K562 (cell line): Measurements from ENCODE around the gene PTRH1. TPM values are rescaled to one million over a fixed set of nuclear protein-coding genes. Genes with fewer than 3 reads are reported as not detected.

Source experiments
- BRCA1 ChIP-seq, 2 experiments: fragments of 450-650 bp in 1 of 2; sonication (generic) in 1 of 2; formaldehyde crosslinking in 1 of 2; IDR thresholded peaks; 2 replicates each; pipeline versions ENCODE4 v1.5.0 to v1.6.1; 2017 to 2020; ENCODE audit warnings: mild to moderate bottlenecking in 1 of 2, missing genetic modification reagents in 1 of 2
- CHD4 ChIP-seq: fragments of 200-600 bp; sonication (generic); IDR thresholded peaks from 3 replicates; pipeline ENCODE4 v1.6.1; 2012; ENCODE audit warnings: low read depth, mild to moderate bottlenecking, mixed read lengths, low read length, inconsistent platforms; ENCODE audit not compliant: insufficient read depth, insufficient replicate concordance, poor library complexity, severe bottlenecking
- NELFE ChIP-seq: IDR thresholded peaks from 2 replicates; pipeline ENCODE4 v1.6.1; 2011; ENCODE audit warnings: mild to moderate bottlenecking; ENCODE audit not compliant: insufficient read depth, insufficient read length
- RAD51 ChIP-seq: fragments of 450-650 bp; IDR thresholded peaks from 2 replicates; pipeline ENCODE4 v1.7.1; 2016; ENCODE audit warnings: low read depth, mild to moderate bottlenecking, borderline replicate concordance
- ZC3H11A ChIP-seq: IDR thresholded peaks from 2 replicates; pipeline ENCODE4 v1.6.1; 2012; ENCODE audit warnings: low read depth, low read length, improper control_type of control experiment
- ZNF143 ChIP-seq: sonication (generic); formaldehyde crosslinking; IDR thresholded peaks from 2 replicates; pipeline ENCODE4 v1.9.0; 2022; ENCODE audit warnings: mild to moderate bottlenecking, missing genetic modification reagents
- ZNF76 ChIP-seq: fragments of 250-450 bp; sonication (Bioruptor Pico); IDR thresholded peaks from 2 replicates; pipeline ENCODE4 v1.4.0; 2020; ENCODE audit warnings: mild to moderate bottlenecking, moderate library complexity, borderline replicate concordance
- polyA plus RNA-seq, 8 experiments: library from polyadenylated mRNA; depleted of rRNA in 4 of 8; stranded (reverse) in 5 of 8; unstranded in 3 of 8; fragments of >200 nt; fragmentation: Nextera tagmentation in 2 of 8; fragmentation: Illumina TruSeq in 1 of 8; extraction: Ambion mirVana in 2 of 8; extraction: Trizol in 1 of 8; gene quantifications; 2 replicates each; pipeline versions ENCODE4 v1.2.1 to v1.2.3, GENCODE V29; 2011 to 2014; ENCODE audit warnings: inconsistent platforms in 1 of 8, missing spikeins in 1 of 8
- total RNA-seq, 7 experiments: library from RNA; depleted of rRNA in 6 of 7; stranded (reverse); fragments of >200 nt in 6 of 7; fragmentation: Illumina TruSeq in 2 of 7; extraction: Trizol in 2 of 7; gene quantifications; 2 replicates each; pipeline versions ENCODE4 v1.2.1 to v1.2.3, GENCODE V29; 2011 to 2021; ENCODE audit warnings: low replicate concordance in 1 of 7
- TF ChIP-seq, protein P1 (sequence below): fragments of 250-450 bp; sonication (Bioruptor Pico); IDR thresholded peaks from 2 replicates; pipeline ENCODE4 v1.4.0; 2020
- TF ChIP-seq, protein P2 (sequence below): sonication (generic); formaldehyde crosslinking; IDR thresholded peaks from 2 replicates; pipeline ENCODE4 v1.8.0; 2023; ENCODE audit warnings: mild to moderate bottlenecking, missing genetic modification reagents
- TF ChIP-seq, protein P3 (sequence below): fragments of 450-650 bp; IDR thresholded peaks from 2 replicates; pipeline ENCODE4 v1.6.1; 2018; ENCODE audit warnings: mild to moderate bottlenecking, low read depth; ENCODE audit not compliant: partially characterized antibody
- TF ChIP-seq, protein P4 (sequence below), 2 experiments: IDR thresholded peaks; 2 replicates each; pipeline ENCODE4 v1.6.1; 2011; ENCODE audit warnings: borderline replicate concordance in 1 of 2, control low read depth in 1 of 2, low read depth in 1 of 2, low read length in 1 of 2, mild to moderate bottlenecking in 1 of 2, mixed read lengths in 1 of 2, moderate library complexity in 1 of 2; ENCODE audit not compliant: insufficient read depth in 1 of 2, insufficient read length in 1 of 2, poor library complexity in 1 of 2, severe bottlenecking in 1 of 2; ENCODE audit errors: extremely low read depth in 1 of 2

Gene PTRH1
- total and polyA plus RNA-seq, 9 of the 15 experiments (the other 6 are each of a cell fraction or from before 2014, with no cell fraction given) = 0.63 to 43.1 (median 5.7) TPM

DNA sequence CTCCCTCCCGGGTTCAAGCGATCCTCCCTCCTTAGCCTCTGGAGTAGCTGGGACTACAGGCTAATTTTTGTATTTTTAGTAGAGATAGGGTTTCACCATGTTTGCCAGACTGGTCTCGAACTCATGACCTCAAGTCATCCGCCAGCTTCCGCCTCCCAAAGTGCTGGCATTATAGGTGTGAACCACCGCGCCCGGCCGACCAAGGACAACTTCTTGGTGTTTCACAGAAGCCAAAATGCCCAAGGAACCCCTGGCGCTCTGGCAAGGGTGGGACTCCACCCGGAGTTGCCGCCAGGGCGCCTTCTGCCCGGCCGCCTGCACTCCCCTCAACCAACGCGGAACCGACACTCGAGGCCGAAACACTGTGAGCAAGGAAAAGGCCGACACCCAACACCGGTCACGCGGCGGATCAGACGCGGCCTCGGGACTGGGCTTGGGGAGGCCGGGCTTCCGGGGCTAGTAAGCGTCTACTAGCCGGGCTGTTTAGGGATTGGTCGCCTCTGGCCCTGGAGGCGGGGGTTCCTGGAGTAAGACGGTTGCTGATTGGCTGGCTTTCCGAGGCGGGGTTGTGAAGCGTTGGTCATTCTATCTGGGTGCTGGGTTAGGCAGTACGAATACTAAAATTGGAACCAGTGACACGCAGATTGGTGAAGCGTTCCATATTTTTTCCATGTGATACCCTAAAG is 16.3 kb downstream of the PTRH1 start (continued):
- TF ChIP-seq, protein P1, sequence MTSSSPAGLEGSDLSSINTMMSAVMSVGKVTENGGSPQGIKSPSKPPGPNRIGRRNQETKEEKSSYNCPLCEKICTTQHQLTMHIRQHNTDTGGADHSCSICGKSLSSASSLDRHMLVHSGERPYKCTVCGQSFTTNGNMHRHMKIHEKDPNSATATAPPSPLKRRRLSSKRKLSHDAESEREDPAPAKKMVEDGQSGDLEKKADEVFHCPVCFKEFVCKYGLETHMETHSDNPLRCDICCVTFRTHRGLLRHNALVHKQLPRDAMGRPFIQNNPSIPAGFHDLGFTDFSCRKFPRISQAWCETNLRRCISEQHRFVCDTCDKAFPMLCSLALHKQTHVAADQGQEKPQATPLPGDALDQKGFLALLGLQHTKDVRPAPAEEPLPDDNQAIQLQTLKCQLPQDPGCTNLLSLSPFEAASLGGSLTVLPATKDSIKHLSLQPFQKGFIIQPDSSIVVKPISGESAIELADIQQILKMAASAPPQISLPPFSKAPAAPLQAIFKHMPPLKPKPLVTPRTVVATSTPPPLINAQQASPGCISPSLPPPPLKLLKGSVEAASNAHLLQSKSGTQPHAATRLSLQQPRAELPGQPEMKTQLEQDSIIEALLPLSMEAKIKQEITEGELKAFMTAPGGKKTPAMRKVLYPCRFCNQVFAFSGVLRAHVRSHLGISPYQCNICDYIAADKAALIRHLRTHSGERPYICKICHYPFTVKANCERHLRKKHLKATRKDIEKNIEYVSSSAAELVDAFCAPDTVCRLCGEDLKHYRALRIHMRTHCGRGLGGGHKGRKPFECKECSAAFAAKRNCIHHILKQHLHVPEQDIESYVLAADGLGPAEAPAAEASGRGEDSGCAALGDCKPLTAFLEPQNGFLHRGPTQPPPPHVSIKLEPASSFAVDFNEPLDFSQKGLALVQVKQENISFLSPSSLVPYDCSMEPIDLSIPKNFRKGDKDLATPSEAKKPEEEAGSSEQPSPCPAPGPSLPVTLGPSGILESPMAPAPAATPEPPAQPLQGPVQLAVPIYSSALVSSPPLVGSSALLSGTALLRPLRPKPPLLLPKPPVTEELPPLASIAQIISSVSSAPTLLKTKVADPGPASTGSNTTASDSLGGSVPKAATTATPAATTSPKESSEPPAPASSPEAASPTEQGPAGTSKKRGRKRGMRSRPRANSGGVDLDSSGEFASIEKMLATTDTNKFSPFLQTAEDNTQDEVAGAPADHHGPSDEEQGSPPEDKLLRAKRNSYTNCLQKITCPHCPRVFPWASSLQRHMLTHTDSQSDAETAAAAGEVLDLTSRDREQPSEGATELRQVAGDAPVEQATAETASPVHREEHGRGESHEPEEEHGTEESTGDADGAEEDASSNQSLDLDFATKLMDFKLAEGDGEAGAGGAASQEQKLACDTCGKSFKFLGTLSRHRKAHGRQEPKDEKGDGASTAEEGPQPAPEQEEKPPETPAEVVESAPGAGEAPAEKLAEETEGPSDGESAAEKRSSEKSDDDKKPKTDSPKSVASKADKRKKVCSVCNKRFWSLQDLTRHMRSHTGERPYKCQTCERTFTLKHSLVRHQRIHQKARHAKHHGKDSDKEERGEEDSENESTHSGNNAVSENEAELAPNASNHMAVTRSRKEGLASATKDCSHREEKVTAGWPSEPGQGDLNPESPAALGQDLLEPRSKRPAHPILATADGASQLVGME = peak; percentile 44; the same call in 1 of the 2 replicates
- no peak for TF ChIP-seq ZNF143
- TF ChIP-seq ZNF76 (CRISPR knock-in tag) = 0 out of 2 replicates have a peak, but pooled peaks have one; percentile 75
- TF ChIP-seq, protein P2, sequence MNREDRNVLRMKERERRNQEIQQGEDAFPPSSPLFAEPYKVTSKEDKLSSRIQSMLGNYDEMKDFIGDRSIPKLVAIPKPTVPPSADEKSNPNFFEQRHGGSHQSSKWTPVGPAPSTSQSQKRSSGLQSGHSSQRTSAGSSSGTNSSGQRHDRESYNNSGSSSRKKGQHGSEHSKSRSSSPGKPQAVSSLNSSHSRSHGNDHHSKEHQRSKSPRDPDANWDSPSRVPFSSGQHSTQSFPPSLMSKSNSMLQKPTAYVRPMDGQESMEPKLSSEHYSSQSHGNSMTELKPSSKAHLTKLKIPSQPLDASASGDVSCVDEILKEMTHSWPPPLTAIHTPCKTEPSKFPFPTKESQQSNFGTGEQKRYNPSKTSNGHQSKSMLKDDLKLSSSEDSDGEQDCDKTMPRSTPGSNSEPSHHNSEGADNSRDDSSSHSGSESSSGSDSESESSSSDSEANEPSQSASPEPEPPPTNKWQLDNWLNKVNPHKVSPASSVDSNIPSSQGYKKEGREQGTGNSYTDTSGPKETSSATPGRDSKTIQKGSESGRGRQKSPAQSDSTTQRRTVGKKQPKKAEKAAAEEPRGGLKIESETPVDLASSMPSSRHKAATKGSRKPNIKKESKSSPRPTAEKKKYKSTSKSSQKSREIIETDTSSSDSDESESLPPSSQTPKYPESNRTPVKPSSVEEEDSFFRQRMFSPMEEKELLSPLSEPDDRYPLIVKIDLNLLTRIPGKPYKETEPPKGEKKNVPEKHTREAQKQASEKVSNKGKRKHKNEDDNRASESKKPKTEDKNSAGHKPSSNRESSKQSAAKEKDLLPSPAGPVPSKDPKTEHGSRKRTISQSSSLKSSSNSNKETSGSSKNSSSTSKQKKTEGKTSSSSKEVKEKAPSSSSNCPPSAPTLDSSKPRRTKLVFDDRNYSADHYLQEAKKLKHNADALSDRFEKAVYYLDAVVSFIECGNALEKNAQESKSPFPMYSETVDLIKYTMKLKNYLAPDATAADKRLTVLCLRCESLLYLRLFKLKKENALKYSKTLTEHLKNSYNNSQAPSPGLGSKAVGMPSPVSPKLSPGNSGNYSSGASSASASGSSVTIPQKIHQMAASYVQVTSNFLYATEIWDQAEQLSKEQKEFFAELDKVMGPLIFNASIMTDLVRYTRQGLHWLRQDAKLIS (CRISPR knock-in tag) = peak; percentile 94
- TF ChIP-seq NELFE = no peak
- TF ChIP-seq, protein P3, sequence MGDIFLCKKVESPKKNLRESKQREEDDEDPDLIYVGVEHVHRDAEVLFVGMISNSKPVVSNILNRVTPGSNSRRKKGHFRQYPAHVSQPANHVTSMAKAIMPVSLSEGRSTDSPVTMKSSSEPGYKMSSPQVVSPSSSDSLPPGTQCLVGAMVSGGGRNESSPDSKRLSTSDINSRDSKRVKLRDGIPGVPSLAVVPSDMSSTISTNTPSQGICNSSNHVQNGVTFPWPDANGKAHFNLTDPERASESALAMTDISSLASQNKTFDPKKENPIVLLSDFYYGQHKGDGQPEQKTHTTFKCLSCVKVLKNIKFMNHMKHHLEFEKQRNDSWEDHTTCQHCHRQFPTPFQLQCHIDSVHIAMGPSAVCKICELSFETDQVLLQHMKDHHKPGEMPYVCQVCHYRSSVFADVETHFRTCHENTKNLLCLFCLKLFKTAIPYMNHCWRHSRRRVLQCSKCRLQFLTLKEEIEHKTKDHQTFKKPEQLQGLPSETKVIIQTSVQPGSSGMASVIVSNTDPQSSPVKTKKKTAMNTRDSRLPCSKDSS = no peak
- TF ChIP-seq, protein P4, sequence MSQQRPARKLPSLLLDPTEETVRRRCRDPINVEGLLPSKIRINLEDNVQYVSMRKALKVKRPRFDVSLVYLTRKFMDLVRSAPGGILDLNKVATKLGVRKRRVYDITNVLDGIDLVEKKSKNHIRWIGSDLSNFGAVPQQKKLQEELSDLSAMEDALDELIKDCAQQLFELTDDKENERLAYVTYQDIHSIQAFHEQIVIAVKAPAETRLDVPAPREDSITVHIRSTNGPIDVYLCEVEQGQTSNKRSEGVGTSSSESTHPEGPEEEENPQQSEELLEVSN (IDR thresholded peaks at IDR 0.05; ENCODE audit: borderline replicate concordance in 1 of 2, extremely low read depth in 1 of 2, insufficient read depth in 1 of 2, insufficient read length in 1 of 2, low read depth in 1 of 2, low read length in 1 of 2, poor library complexity in 1 of 2, severe bottlenecking in 1 of 2) = peak; percentile 96
- TF ChIP-seq BRCA1 (IDR thresholded peaks at IDR 0.05) = no peak
- no peak for TF ChIP-seq BRCA1 (CRISPR knock-in tag; IDR thresholded peaks at IDR 0.05)
- no peak for TF ChIP-seq ZC3H11A
- peak; percentile 68 for TF ChIP-seq RAD51
- no peak for TF ChIP-seq CHD4
